ENCODE measurements around the gene SSH3. TPM values are rescaled to one million over a fixed set of nuclear protein-coding genes. Genes with fewer than 3 reads are reported as not detected.

Gene SSH3, protein sequence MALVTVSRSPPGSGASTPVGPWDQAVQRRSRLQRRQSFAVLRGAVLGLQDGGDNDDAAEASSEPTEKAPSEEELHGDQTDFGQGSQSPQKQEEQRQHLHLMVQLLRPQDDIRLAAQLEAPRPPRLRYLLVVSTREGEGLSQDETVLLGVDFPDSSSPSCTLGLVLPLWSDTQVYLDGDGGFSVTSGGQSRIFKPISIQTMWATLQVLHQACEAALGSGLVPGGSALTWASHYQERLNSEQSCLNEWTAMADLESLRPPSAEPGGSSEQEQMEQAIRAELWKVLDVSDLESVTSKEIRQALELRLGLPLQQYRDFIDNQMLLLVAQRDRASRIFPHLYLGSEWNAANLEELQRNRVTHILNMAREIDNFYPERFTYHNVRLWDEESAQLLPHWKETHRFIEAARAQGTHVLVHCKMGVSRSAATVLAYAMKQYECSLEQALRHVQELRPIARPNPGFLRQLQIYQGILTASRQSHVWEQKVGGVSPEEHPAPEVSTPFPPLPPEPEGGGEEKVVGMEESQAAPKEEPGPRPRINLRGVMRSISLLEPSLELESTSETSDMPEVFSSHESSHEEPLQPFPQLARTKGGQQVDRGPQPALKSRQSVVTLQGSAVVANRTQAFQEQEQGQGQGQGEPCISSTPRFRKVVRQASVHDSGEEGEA
- total RNA-seq (2022; extraction: Qiagen RNA extraction) = 16.2 to 30.3 TPM (median 25.0 TPM) in 5 replicates

DNA sequence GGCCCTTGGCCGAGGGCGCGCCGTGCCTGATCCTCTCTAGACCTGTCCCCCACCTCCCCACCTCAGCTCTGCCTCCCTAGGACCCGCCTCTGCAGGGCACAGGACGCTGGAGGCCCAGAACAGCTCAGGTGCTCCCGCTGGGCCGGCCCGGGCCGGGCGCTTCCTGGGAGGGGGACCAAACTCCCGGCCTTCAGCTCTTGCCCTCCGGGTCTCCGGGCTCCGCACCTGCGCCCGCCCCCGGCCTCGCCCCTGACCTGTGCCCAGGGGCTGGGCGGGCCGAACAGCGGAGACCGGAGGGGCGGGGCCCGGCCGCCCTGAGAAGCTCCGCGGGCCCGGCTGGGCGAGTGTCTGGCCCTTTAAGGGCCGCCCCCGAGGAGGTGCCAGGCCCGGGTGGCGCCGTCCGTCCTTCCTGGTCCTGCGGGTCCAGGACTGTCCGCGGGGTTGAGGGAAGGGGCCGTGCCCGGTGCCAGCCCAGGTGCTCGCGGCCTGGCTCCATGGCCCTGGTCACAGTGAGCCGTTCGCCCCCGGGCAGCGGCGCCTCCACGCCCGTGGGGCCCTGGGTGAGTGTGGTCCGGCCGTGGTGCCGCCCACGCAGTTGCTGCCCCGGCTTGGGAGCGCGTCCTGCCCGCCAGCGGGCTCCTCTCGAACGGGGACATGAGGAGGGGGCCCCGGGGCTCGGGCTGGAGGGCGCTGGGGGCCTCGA, at the start of gene SSH3:
TSS of gene SSH3 (plus strand) at position 399 of the 703 bp plus-strand sequence. CDS start at position 495, 96 bp downstream.

DNA sequence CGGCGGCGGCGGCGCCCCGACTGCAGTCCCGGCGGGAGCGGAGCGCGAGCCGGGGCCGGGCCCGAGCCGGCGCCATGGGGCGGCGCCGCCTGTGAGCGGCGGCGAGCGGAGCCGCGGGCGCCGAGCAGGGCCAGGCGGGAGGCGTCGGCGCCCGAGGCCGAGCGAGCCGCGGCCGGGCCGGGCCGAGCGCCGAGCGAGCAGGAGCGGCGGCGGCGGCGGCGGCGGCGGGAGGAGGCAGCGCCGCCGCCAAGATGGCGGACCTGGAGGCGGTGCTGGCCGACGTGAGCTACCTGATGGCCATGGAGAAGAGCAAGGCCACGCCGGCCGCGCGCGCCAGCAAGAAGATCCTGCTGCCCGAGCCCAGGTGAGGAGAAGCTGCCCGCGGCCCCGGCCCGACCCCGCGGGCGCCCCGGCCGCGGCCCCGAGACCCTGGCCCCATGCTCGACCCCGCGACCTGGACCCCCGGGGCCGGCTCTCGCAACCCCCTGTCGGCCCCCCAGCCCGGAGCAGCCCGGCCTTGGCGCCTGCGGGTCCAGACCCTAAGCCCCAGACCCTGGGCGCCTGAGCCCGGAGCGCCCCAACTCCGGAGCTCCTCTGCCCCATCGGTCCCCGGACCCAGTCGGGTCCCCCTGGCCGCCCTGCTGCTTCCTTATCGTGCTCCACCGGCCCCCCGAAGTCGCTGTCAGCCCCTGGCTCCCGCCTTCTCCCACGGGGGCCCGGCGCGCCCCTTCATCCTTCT, 36.7 kb upstream of the SSH3 start, which contains the start of gene GRK2:
TSS of gene GRK2 (plus strand) at position 25 of the 739 bp plus-strand sequence. CDS start at position 252, 227 bp downstream.

DNA sequence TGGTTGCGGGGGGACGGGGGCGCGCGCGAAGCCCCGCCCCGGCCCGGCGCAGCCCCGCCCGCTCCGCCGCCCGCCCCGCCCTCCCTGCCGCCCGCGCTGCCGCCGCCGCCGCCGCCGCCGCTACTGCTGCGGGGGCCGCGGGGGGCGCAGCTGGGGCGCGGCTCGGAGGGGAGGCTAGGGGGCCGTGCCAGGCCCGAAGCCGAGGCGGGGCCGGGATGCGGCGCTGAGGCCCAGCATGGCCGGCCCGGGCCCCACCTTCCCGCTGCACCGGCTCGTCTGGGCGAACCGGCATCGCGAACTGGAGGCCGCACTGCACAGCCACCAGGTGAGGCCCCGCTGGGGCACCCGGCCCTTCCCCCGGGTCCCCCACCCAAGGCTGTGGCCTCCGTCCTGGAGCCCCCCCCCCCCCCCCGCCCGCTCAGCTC, 14.1 kb upstream of the SSH3 start, which contains the start of gene ANKRD13D:
TSS of gene ANKRD13D (plus strand) at position 78 of the 425 bp plus-strand sequence. CDS start at position 236, 158 bp downstream.

DNA sequence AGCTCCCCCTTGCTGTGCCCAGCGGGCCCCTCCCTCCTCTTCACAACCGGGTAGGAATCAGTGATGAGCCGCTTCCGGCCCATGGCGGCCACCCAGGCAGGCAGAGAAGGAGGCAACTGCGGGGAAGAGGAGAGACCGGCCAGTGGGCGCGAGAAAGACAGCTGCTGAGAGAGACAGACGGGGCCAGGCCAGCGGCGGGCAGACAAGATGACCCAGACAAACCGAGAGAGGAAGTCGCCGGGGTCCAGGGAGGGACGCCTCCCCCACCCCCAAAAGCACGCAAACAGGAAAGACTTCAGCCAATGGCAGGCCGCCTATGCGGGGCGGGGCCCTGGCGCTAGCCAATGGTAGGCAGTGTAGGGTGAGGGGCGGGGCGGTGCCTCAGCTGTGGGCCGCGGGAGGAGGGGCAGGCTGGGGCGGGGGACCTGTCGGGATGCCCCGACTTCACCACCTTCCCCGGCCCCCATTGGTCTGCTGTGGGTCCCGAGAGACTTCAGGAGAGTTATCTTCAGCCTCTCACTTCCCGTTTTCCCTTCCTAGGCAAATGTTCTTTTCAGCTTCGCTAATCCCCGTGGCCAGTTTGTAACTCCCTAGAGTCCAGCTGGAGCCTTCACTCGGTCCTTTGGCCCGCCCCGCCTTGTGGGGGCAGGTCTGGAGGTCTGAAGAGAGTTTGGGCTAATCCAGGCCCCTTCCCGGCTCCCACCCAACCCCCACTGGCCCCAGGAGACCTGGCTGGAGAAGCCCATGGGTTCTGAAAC, 50.2 kb downstream of the SSH3 start, which contains the start of gene POLD4:
TSS of gene POLD4 (minus strand) at position 230 of the 758 bp plus-strand sequence. CDS start at position 83, 147 bp downstream.

Other genes starting within 250 kb of the SSH3 start
- 32.6 to 53.3 TPM (median 47.9 TPM) in 5 replicates for gene RHOD, start 246.7 kb upstream of the SSH3 start, total RNA-seq (2022; extraction: Qiagen RNA extraction)
- gene KDM2A, start 184.3 kb upstream of the SSH3 start, total RNA-seq (2022; extraction: Qiagen RNA extraction) = 40.0 to 47.1 TPM (median 45.1 TPM) in 5 replicates
- 24.3 to 39.8 TPM (median 37.3 TPM) in 5 replicates for gene GRK2, start 37.1 kb upstream of the SSH3 start, total RNA-seq (2022; extraction: Qiagen RNA extraction)
- gene ANKRD13D, start 14.2 kb upstream of the SSH3 start, total RNA-seq (2022; extraction: Qiagen RNA extraction) = 19.3 to 28.6 TPM (median 26.2 TPM) in 5 replicates
- gene POLD4, start 50.0 kb downstream of the SSH3 start, total RNA-seq (2022; extraction: Qiagen RNA extraction) = 192 to 233 TPM (median 214 TPM) in 5 replicates
- 33.6 to 42.2 TPM (median 40.3 TPM) in 5 replicates for gene CLCF1, start 70.1 kb downstream of the SSH3 start, total RNA-seq (2022; extraction: Qiagen RNA extraction)
- 21.8 to 35.3 TPM (median 28.7 TPM) in 5 replicates for gene RAD9A, start 88.5 kb downstream of the SSH3 start, total RNA-seq (2022; extraction: Qiagen RNA extraction)
- 266 to 289 TPM (median 280 TPM) in 5 replicates for gene PPP1CA, start 98.3 kb downstream of the SSH3 start, total RNA-seq (2022; extraction: Qiagen RNA extraction)
- gene TBC1D10C, start 100.6 kb downstream of the SSH3 start, total RNA-seq (2022; extraction: Qiagen RNA extraction) = 0.05 to 0.11 TPM (median 0.07 TPM) in 4 of 5 replicates, not detected in the other
- gene CARNS1, start 112.1 kb downstream of the SSH3 start, total RNA-seq (2022; extraction: Qiagen RNA extraction) = 0.08 to 0.21 TPM (median 0.13 TPM) in 5 replicates
- gene RPS6KB2, start 125.0 kb downstream of the SSH3 start, total RNA-seq (2022; extraction: Qiagen RNA extraction) = 39.1 to 52.9 TPM (median 48.1 TPM) in 5 replicates
- gene PTPRCAP, start 134.2 kb downstream of the SSH3 start, total RNA-seq (2022; extraction: Qiagen RNA extraction) = 0.24 to 0.72 TPM (median 0.29 TPM) in 4 of 5 replicates, not detected in the other
- 49.3 to 62.5 TPM (median 58.8 TPM) in 5 replicates for gene CORO1B, start 139.9 kb downstream of the SSH3 start, total RNA-seq (2022; extraction: Qiagen RNA extraction)
- 0.15 TPM in 1 of 5 replicates, not detected in the others for gene GPR152, start 149.2 kb downstream of the SSH3 start, total RNA-seq (2022; extraction: Qiagen RNA extraction)
- not detected in 5 replicates for gene CABP4, start 151.8 kb downstream of the SSH3 start, total RNA-seq (2022; extraction: Qiagen RNA extraction)
- 50.3 to 69.2 TPM (median 65.5 TPM) in 5 replicates for gene TMEM134, start 165.7 kb downstream of the SSH3 start, total RNA-seq (2022; extraction: Qiagen RNA extraction)
- 36.9 to 47.3 TPM (median 45.7 TPM) in 5 replicates for gene AIP, start 179.5 kb downstream of the SSH3 start, total RNA-seq (2022; extraction: Qiagen RNA extraction)
- gene PITPNM1, start 201.8 kb downstream of the SSH3 start, total RNA-seq (2022; extraction: Qiagen RNA extraction) = 32.0 to 48.9 TPM (median 39.8 TPM) in 5 replicates
- gene CDK2AP2, start 204.6 kb downstream of the SSH3 start, total RNA-seq (2022; extraction: Qiagen RNA extraction) = 57.9 to 85.6 TPM (median 80.6 TPM) in 5 replicates
- not detected in 5 replicates for gene CABP2, start 219.9 kb downstream of the SSH3 start, total RNA-seq (2022; extraction: Qiagen RNA extraction)

Measured in A549 treated with Mapracorat at 1 μM for 4 hours (cell line).